ENCODE measurements around the gene SMARCE1. TPM values are rescaled to one million over a fixed set of nuclear protein-coding genes. Genes with fewer than 3 reads are reported as not detected.

The SMARCE1 gene
- total RNA-seq, 4 donors from 2014 or later: 76.5 to 111 (median 88.4) TPM

DNA sequence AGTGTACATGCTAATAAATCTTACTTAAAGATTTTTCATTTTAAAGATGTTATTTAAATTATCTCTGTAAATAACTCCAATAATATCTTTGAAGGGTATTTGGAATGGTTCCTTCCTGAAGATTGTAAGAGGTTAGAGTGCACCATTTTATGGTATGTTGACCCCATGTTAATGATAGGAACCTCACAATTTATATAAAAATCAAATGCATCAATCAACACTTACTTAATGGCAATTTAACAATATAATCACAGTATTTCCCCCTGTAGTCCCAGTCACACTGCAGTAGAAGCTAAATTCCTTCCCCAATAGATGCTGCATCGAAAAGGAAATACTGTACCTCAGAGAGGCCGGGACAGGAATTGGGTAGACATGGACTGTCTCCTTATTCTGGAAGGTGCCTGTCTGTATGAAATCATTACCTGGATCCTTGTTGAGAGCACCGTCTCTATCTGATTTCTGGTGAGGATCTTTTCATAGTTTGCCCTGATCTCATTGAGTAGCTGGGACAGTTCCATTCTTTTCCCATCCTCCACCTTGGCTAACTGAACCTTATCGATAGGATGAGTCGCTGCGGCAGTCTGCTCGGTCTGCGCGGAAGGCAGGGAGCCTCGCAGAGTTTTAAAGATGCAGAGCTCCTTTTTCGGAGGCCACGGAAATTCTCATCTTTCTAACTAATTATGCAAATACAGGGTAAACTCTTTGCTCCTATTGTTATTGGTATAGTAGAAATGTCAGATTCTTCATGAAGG is 17.1 kb upstream of the SMARCE1 start, which contains the start of gene KRT222:
KRT222 (minus strand) TSS at position 596 of the 752 bp plus-strand sequence; CDS start at position 518, 78 bp downstream.
- TF ChIP-seq, protein P1, sequence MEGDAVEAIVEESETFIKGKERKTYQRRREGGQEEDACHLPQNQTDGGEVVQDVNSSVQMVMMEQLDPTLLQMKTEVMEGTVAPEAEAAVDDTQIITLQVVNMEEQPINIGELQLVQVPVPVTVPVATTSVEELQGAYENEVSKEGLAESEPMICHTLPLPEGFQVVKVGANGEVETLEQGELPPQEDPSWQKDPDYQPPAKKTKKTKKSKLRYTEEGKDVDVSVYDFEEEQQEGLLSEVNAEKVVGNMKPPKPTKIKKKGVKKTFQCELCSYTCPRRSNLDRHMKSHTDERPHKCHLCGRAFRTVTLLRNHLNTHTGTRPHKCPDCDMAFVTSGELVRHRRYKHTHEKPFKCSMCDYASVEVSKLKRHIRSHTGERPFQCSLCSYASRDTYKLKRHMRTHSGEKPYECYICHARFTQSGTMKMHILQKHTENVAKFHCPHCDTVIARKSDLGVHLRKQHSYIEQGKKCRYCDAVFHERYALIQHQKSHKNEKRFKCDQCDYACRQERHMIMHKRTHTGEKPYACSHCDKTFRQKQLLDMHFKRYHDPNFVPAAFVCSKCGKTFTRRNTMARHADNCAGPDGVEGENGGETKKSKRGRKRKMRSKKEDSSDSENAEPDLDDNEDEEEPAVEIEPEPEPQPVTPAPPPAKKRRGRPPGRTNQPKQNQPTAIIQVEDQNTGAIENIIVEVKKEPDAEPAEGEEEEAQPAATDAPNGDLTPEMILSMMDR (IDR thresholded peaks at IDR 0.05; ENCODE audit: low read depth): no peak

DNA sequence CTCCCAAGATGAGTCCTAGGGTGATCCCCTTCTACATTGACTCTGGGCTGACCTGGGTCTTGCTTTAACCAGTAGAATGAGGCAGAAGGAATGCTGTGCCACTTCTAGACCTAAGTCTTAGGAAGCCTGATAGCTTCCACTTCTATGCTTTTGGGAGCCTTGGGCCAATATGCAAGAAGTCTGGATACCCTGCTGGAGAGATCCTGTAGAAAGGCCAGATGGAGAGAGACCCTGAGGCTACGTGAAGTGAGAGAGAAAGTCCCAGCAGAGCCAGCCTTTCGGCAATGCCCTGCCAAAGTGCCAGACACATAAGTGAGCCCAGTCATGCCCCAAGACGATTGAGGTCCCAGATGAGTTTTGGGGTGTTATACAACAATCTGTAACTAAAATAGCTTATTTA is 15.6 kb upstream of the SMARCE1 start:
- TF ChIP-seq, protein P1 (IDR thresholded peaks at IDR 0.05; ENCODE audit: low read depth): no peak

DNA sequence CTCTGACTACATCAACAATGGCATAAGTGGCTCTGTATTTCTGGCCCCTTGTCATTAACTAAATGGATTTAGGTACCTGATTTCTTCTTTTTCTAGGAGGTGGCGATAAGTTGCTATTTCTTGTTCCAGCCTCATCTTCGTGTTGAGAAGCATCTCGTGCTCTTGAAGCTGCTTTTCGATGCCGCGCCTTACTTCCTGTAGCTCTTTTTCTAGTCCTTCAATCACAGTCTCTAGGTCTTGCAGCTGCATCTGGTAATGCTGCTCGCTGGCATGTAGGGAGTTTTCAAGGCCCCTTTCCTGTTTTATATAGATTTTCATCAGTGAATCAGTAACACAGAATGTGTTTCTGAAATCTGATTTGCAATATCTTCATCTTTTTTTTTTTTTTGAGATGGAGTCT is 12.3 kb upstream of the SMARCE1 start:
- TF ChIP-seq, protein P1 (IDR thresholded peaks at IDR 0.05; ENCODE audit: low read depth): no peak

DNA sequence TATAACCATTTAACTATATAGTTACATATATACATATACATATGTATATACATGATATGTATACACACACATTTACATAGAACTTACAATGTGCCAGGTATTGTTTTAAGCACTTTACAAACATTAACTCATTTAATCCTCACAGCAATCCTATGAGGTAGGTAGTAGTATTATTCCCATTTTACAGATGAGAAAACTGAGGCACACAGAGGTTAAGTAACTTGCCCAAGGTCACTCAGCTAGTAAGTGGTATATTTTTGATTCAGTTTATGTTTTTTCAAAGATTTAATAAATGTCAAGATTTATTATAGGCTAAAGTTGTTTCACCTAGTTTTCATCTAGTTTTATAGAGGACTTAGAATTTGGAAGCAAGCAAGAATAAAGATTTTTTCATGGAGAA is 10.8 kb upstream of the SMARCE1 start:
- TF ChIP-seq, protein P1 (IDR thresholded peaks at IDR 0.05; ENCODE audit: low read depth): no peak

DNA sequence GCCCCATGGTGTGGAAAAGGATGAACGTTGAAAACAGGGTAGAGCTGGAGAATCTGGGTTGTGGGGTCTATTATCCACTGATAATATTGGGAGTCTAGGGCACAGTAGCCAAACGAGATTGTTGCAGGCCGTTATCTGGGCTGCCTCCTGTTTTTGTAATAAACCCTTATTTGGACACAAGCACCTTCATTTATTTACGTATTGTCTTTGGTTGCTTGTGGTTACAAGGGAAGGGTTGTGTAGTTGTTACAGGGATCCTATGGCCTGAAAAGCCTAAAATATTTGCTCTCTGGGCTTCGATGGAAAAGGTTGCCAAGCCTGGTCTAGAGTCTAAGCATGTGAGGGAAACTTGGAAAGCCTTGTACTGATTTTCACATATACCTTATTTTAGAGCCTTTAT is 4.3 kb upstream of the SMARCE1 start:
- TF ChIP-seq, protein P1 (IDR thresholded peaks at IDR 0.05; ENCODE audit: low read depth): no peak

DNA sequence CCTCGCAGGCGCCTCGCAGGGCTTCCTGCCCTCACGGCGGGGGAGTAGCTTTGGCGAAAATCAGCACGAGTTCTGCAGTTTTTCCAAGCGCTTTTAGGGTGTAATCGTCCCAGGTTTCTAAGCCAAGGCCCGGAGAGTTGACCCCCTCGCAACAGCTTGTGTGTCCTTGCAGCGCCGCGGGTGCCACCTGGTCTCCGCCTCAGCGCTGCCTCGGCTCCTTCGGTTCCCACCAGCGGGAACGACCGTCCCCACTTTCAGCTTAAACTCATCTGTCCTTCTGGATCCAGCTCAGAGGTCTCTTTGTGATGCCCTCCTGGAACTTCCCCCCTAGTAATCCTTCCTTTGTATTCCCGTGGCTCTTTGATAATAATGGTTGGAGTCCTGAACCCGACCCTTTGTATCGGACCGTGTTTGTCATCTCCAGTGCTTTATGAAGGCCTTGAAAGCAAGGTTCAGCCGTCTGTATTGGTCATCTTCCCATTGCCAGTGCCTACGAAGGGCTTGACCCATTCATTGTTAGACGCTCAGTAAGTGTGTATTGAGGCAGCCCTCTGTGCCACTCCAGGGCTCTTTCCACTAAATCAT is 858 bp upstream of the SMARCE1 start:
- TF ChIP-seq, protein P1 (IDR thresholded peaks at IDR 0.05; ENCODE audit: low read depth): no peak

DNA sequence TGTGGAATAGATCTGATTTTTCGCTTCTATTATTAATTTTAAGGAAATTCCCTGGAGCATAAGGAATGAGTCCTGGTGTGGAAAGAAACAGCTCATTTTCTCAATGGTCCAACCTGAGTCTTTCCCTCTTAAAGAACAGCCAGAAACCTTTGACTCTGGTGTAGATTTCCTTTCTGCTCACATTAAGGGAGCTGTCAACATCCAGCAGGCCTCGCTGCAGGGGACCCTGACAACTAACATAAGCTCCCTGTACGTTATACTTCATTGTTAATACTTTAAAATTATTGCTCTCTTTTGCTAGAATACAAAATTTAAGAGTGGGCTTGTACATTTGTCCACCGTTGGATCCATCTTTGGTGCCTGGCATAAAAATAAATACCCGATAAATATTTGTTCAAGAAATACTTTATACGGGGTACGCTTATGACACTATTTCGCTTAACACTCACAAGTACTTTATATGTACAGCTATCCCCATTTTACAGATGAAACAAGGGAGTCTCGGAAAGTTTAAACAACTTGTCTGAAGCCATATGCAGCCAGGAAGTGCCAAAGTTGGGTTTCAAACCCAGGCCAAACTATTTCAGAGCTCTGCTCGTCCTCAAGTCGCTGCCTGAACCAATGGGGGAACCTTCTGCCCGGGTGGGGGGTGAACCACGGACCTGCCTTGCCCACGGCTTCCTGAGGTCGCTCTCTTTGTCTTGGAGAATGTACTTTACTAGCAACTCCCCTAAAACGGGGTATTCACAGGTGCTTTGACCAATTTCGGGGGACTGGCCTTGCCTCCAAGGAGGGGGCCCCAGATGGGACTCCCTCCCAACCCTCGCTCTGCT is 611 bp downstream of the SMARCE1 start:
- TF ChIP-seq, protein P1 (IDR thresholded peaks at IDR 0.05; ENCODE audit: low read depth): no peak
